CD14-positive monocyte (primary cell): ENCODE measurements around the gene TIMMDC1. TPM values are rescaled to one million over a fixed set of nuclear protein-coding genes. Genes with fewer than 3 reads are reported as not detected.

Experiments
- DNase-seq, 3 donors: peaks; one replicate each; pipeline ENCODE4 v3.0.0-alpha.2; 2011 to 2022
- H2AFZ ChIP-seq: 2 replicates; pipeline ENCODE4 v1.6.0; 2012; ENCODE audit warnings: mild to moderate bottlenecking, low read depth, low read length, inconsistent platforms; ENCODE audit not compliant: insufficient read depth, poor library complexity, severe bottlenecking
- H3K27ac ChIP-seq, 2 donors: 1 replicate in 1 of 2; 2 replicates in 1 of 2; pipeline ENCODE4 v1.5.1; 2012 to 2013; ENCODE audit warnings: low read length in 2 of 2, control low read depth in 1 of 2, inconsistent platforms in 1 of 2, low read depth in 1 of 2, mild to moderate bottlenecking in 1 of 2
- H3K27me3 ChIP-seq, 2 donors: one replicate each; pipeline versions ENCODE4 v1.6.0 to v1.6.1; 2011 to 2013; ENCODE audit warnings: low read length in 2 of 2; ENCODE audit not compliant: control insufficient read depth in 2 of 2, insufficient read depth in 2 of 2
- H3K36me3 ChIP-seq, 2 donors: replicated peaks in 1 of 2; 1 replicate in 1 of 2; 2 replicates in 1 of 2; pipeline versions ENCODE4 v1.5.1 to v1.6.1; 2012 to 2013; ENCODE audit warnings: low read length in 2 of 2, control low read depth in 1 of 2, inconsistent platforms in 1 of 2, mild to moderate bottlenecking in 1 of 2; ENCODE audit not compliant: insufficient read depth in 2 of 2, control insufficient read depth in 1 of 2
- H3K4me1 ChIP-seq, 2 donors: 1 replicate in 1 of 2; 2 replicates in 1 of 2; pipeline versions ENCODE4 v1.5.1 to v1.6.1; 2012 to 2013; ENCODE audit warnings: low read length in 2 of 2, control low read depth in 1 of 2, inconsistent platforms in 1 of 2, mild to moderate bottlenecking in 1 of 2, moderate library complexity in 1 of 2; ENCODE audit not compliant: insufficient read depth in 2 of 2, control insufficient read depth in 1 of 2
- H3K4me2 ChIP-seq: replicated peaks from 2 replicates; pipeline ENCODE3; 2012; ENCODE audit warnings: low read length, moderate library complexity, mild to moderate bottlenecking; ENCODE audit not compliant: poor library complexity, severe bottlenecking; ENCODE audit errors: extremely low read depth
- H3K4me3 ChIP-seq, 3 experiments: fragments of 200-600 bp in 1 of 3; sonication (generic) in 1 of 3; replicated peaks in 1 of 3; 1 replicate in 2 of 3; 2 replicates in 1 of 3; pipeline ENCODE4 v1.5.1; 2011 to 2013; ENCODE audit warnings: low read length in 3 of 3, mild to moderate bottlenecking in 3 of 3, control low read depth in 2 of 3, low read depth in 2 of 3, inconsistent platforms in 1 of 3, moderate library complexity in 1 of 3
- H3K79me2 ChIP-seq: 2 replicates; pipeline ENCODE4 v1.6.0; 2012; ENCODE audit warnings: mild to moderate bottlenecking, control low read depth, inconsistent platforms, low read length, moderate library complexity; ENCODE audit not compliant: insufficient read depth
- H3K9ac ChIP-seq: 2 replicates; pipeline ENCODE4 v1.6.0; 2017; ENCODE audit warnings: low read length, mild to moderate bottlenecking; ENCODE audit not compliant: insufficient read depth, poor library complexity, severe bottlenecking
- H3K9me3 ChIP-seq, 2 donors: replicated peaks in 1 of 2; 1 replicate in 1 of 2; 2 replicates in 1 of 2; pipeline versions ENCODE4 v1.5.1 to v1.6.1; 2012 to 2013; ENCODE audit warnings: low read length in 2 of 2, control low read depth in 1 of 2; ENCODE audit not compliant: control insufficient read depth in 1 of 2, insufficient read depth in 1 of 2
- H4K20me1 ChIP-seq: 2 replicates; pipeline ENCODE4 v1.6.0; 2012; ENCODE audit warnings: mild to moderate bottlenecking, low read length, control low read depth, moderate library complexity; ENCODE audit not compliant: insufficient read depth
- H3K27ac Mint-ChIP-seq, 7 donors: one replicate each; pipeline ENCODE4 v1.8.0; 2020; ENCODE audit warnings: mild to moderate bottlenecking in 7 of 7, mixed read lengths in 7 of 7, moderate library complexity in 6 of 7, inconsistent platforms in 2 of 7
- H3K27me3 Mint-ChIP-seq, 3 donors: one replicate each; pipeline ENCODE4 v1.8.0; 2021 to 2022; ENCODE audit warnings: low read depth in 3 of 3, mild to moderate bottlenecking in 3 of 3, mixed read lengths in 3 of 3, moderate library complexity in 3 of 3, inconsistent platforms in 1 of 3
- H3K36me3 Mint-ChIP-seq, 2 donors: one replicate each; pipeline ENCODE4 v1.8.0; 2020; ENCODE audit warnings: mixed read lengths in 2 of 2, inconsistent platforms in 1 of 2, mild to moderate bottlenecking in 1 of 2
- H3K4me1 Mint-ChIP-seq: one replicate; pipeline ENCODE4 v1.8.0; 2020; ENCODE audit warnings: mild to moderate bottlenecking, mixed read lengths
- H3K4me3 Mint-ChIP-seq, 2 donors: one replicate each; pipeline ENCODE4 v1.8.0; 2020; ENCODE audit warnings: mild to moderate bottlenecking in 2 of 2, mixed read lengths in 2 of 2, moderate library complexity in 1 of 2
- H3K9me3 Mint-ChIP-seq, 7 donors: one replicate each; pipeline ENCODE4 v1.8.0; 2020 to 2022; ENCODE audit warnings: mixed read lengths in 7 of 7, mild to moderate bottlenecking in 6 of 7, moderate library complexity in 6 of 7, inconsistent platforms in 2 of 7
- WGBS: methylation state at CpG from one replicate; pipeline ENCODE4 v1.1.5; 2013; ENCODE audit warnings: missing lambda C conversion rate; ENCODE audit not compliant: insufficient coverage; 5-methylcytosine and 5-hydroxymethylcytosine counted together
- intact Hi-C, 2 donors: fragments of 100-400 bp; cut with micrococcal nuclease; formaldehyde crosslinking; loops; one replicate each; pipeline versions ENCODE4 v1.15.0 to v1.15.1; 2023
- polyA plus RNA-seq, 3 donors: library from polyadenylated mRNA; depleted of rRNA in 1 of 3; unstranded in 2 of 3; stranded (reverse) in 1 of 3; fragments of 300-500 nt in 2 of 3; fragments of >200 nt in 1 of 3; fragmentation: Illumina TruSeq in 2 of 3; gene quantifications; 1 replicate in 2 of 3; 2 replicates in 1 of 3; pipeline ENCODE4 v1.2.3, GENCODE V29; 2012 to 2021
- TF ChIP-seq, protein P1 (sequence below): fragments of 200-600 bp; IDR thresholded peaks from one replicate; pipeline ENCODE4 v1.8.0; 2022; ENCODE audit warnings: antibody characterized with exemption, mild to moderate bottlenecking

The TIMMDC1 gene
- polyA plus RNA-seq, 3 donors, result 34.1 to 81.1 (median 78.2) TPM

DNA sequence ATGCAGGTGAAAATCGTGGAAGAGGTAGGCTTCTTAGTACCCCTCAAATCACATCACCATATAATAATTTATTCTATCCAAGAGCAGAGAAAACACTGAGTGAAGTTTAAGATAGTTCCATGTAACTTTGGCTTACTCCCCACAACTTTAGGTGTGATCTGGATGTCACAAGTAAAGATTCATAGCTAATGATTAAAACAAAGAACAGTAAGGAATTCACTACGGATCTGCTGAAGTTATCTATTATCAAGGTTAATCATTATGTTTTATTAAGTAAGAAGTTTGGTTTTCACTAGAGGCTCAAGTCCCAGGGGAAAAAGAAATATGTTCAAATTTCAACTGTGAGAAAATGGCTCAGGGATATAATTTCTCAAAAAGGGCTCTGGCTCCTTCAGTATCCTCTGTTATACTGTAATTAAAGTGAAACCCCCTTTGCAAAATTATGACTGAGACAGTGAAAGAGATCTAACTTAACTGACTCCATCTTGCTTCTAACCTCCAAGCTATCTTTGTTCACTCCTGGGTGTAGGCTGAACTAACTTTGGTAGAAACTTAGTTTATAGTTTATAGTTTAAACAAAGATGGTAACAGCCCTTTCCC is 43.9 kb downstream of the TIMMDC1 start:
- Mint-ChIP-seq H3K27me3 (peaks cover 0 to 3% (median 0%) of the 10 kb centered on the region in 3 donors), H3K4me3 (no peak overlapping the region), H3K36me3 (no peaks in the 10 kb centered on the region), H3K9me3 (peaks cover 0 to 6% (median 3%) of the 10 kb centered on the region in 7 donors), H3K4me1 (peaks cover 10% of the 10 kb centered on the region), H3K27ac (no peak overlapping the region)
- no peak for DNase-seq
- Histone ChIP-seq H3K4me2 (no peak overlapping the region), H3K79me2 (no peaks in the 10 kb centered on the region), H3K36me3 (no peaks in the 10 kb centered on the region), H3K27ac (no peak overlapping the region), H3K27me3 (no peaks in the 10 kb centered on the region), H3K4me1 (peaks cover 0 to 4% of the 10 kb centered on the region in 2 donors), H3K9ac (no peak overlapping the region), H2AFZ (no peak overlapping the region), H3K4me3 (no peak overlapping the region), H4K20me1 (no peaks in the 10 kb centered on the region), H3K9me3 (no peaks in the 10 kb centered on the region)
- WGBS, result no CpG with 5 or more reads among the region's 2 CpGs
- TF ChIP-seq, protein P1, sequence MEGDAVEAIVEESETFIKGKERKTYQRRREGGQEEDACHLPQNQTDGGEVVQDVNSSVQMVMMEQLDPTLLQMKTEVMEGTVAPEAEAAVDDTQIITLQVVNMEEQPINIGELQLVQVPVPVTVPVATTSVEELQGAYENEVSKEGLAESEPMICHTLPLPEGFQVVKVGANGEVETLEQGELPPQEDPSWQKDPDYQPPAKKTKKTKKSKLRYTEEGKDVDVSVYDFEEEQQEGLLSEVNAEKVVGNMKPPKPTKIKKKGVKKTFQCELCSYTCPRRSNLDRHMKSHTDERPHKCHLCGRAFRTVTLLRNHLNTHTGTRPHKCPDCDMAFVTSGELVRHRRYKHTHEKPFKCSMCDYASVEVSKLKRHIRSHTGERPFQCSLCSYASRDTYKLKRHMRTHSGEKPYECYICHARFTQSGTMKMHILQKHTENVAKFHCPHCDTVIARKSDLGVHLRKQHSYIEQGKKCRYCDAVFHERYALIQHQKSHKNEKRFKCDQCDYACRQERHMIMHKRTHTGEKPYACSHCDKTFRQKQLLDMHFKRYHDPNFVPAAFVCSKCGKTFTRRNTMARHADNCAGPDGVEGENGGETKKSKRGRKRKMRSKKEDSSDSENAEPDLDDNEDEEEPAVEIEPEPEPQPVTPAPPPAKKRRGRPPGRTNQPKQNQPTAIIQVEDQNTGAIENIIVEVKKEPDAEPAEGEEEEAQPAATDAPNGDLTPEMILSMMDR, result no peak
- intact Hi-C loops, result loop anchor here in 1 of 2 donors (5.0 kb wide), 1 partner anchor 35 kb away; no protein-coding TSS in a partner anchor

DNA sequence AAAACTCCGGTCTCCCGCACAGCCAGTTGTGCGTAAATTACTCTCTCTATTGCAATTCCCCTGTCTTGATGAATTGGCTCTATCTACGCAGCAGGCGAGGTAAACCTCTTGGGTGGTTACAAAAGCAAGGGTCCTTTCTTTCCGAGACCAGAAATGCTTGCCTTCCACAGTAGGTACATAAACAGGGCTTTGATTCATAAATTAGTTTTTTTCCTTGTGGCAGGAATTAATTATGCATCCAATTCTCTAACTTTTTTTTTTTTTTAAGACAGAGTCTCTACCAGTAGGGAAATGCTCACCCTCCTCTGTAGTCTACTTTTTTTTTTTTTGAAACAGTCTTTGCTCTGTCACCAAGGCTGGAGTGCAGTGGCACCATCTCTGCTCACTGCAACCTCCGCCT is 44.8 kb downstream of the TIMMDC1 start:
- Histone ChIP-seq H3K9me3 (no peaks in the 10 kb centered on the region), H3K4me2 (no peak overlapping the region), H3K4me3 (no peak overlapping the region), H3K4me1 (peaks cover 0 to 4% of the 10 kb centered on the region in 2 donors), H3K27ac (no peak overlapping the region), H3K79me2 (no peaks in the 10 kb centered on the region), H3K9ac (no peak overlapping the region), H3K27me3 (no peaks in the 10 kb centered on the region), H3K36me3 (no peaks in the 10 kb centered on the region), H2AFZ (no peak overlapping the region), H4K20me1 (no peaks in the 10 kb centered on the region)
- H3K27ac Mint-ChIP-seq, result no peak overlapping the region
- no peak overlapping the region for H3K4me3 Mint-ChIP-seq
- H3K9me3 Mint-ChIP-seq, result peaks cover 0 to 6% (median 3%) of the 10 kb centered on the region in 7 donors
- WGBS, result 100% methylated on average over 1 of the region's 7 CpGs
- TF ChIP-seq, protein P1, result no peak
- H3K4me1 Mint-ChIP-seq, result peaks cover 16% of the 10 kb centered on the region
- intact Hi-C loops, result loop anchor here in 1 of 2 donors (5.0 kb wide), 1 partner anchor 36 kb away; no protein-coding TSS in a partner anchor
- no peak for DNase-seq
- H3K27me3 Mint-ChIP-seq, result peaks cover 0 to 2% (median 0%) of the 10 kb centered on the region in 3 donors
- no peaks in the 10 kb centered on the region for H3K36me3 Mint-ChIP-seq
